Loucy (cell line): ENCODE measurements around the gene GLMP.

ENCODE experiments used
- EZH2phosphoT487 ChIP-seq: fragments of 200-600 bp; IDR thresholded peaks from 2 replicates; pipeline ENCODE4 v1.6.1; 2018; ENCODE audit warnings: antibody characterized with exemption, mild to moderate bottlenecking, moderate library complexity, borderline replicate concordance
- TF ChIP-seq, protein P1 (sequence below): fragments of 200-600 bp; sonication (generic); conservative IDR thresholded peaks from 2 replicates; pipeline ENCODE4 v1.5.1; 2014; ENCODE audit warnings: mild to moderate bottlenecking, antibody characterized with exemption, low read length

DNA sequence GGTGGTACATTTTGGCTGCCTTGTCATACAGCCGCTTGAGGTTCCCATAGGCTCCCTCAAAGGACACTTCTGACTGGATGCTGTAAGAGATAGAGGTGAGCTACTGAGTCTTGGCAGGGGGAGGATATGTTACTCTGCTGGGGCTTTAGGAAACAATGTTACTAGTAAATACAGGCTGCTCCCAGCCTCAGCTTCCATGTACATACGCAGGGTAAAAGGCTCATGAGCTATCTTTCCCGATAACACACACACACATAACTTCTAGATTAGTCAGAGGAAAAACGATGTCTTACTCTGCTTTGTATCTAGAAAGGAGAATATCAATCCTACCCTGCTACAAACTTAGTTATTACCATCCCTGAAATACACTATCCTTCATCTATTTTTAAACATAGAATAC, 27.1 kb downstream of the GLMP start:
- TF ChIP-seq, protein P1, sequence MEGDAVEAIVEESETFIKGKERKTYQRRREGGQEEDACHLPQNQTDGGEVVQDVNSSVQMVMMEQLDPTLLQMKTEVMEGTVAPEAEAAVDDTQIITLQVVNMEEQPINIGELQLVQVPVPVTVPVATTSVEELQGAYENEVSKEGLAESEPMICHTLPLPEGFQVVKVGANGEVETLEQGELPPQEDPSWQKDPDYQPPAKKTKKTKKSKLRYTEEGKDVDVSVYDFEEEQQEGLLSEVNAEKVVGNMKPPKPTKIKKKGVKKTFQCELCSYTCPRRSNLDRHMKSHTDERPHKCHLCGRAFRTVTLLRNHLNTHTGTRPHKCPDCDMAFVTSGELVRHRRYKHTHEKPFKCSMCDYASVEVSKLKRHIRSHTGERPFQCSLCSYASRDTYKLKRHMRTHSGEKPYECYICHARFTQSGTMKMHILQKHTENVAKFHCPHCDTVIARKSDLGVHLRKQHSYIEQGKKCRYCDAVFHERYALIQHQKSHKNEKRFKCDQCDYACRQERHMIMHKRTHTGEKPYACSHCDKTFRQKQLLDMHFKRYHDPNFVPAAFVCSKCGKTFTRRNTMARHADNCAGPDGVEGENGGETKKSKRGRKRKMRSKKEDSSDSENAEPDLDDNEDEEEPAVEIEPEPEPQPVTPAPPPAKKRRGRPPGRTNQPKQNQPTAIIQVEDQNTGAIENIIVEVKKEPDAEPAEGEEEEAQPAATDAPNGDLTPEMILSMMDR = no peak
- TF ChIP-seq EZH2phosphoT487 = no peak
